ENCODE measurements around the gene GNG4.
"Not testable (repeated sequence)": the region's sequence is repeated elsewhere in the genome, so short reads cannot be mapped to it uniquely, and the experiment has no call there.

Gene GNG4

GRCh38 chr1:235624721-235625333 is 24.8 kb downstream of the GNG4 start:
- DNase-seq, result no peak

GRCh38 chr1:235622936-235623779 is 26.4 kb downstream of the GNG4 start:
- no peak for DNase-seq

DNA sequence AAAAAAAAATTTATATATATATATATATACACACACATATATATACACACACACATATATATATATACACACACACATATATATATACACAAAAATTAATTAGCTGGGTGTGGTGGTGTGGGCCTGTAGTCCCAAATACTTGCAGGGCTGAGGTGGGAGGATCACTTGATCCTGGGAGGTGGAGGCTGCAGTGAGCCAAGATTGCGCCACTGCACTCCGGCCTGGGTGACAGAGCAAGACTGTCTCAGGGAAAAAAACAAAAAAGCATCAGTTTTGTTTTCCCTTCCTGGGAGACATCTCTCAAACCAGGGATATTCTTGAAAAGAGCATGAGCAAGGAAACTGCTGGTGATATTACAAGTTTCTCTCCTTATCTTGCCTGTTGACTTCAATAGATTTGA is 30.4 kb downstream of the GNG4 start:
- not testable (repeated sequence) for DNase-seq

DNA sequence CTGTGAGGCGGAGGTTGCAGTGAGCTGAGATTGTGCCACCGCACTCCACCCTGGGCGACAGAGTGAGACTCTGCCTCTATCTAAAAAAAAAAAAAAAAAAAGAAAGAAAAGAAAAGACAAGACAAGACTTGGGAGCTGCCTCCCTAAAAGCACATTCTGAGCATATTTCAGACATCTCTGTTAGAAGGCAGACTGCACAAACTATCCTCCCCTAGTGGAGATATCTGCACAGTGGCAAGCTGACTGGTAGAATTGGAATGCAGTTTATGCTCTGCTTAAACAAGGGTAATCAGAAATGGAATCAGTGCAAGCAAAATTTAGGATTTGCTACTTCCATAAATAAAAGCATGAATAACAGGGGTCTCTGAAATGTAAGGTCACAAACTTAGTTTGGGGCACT is 31.8 kb downstream of the GNG4 start:
- DNase-seq, result no peak

GRCh38 chr1:235617140-235617539 is 32.4 kb downstream of the GNG4 start:
- no peak for DNase-seq

- no peak for DNase-seq
These were observed 35.1 kb downstream of the GNG4 start for GRCh38 chr1:235614442-235614954.

GRCh38 chr1:235613602-235614001 is 36.0 kb downstream of the GNG4 start:
- no peak for DNase-seq

- DNase-seq, result no peak
These were observed 36.8 kb downstream of the GNG4 start for GRCh38 chr1:235612761-235613160.

- DNase-seq, result no peak
These were observed 39.4 kb downstream of the GNG4 start for GRCh38 chr1:235610157-235610556.

DNA sequence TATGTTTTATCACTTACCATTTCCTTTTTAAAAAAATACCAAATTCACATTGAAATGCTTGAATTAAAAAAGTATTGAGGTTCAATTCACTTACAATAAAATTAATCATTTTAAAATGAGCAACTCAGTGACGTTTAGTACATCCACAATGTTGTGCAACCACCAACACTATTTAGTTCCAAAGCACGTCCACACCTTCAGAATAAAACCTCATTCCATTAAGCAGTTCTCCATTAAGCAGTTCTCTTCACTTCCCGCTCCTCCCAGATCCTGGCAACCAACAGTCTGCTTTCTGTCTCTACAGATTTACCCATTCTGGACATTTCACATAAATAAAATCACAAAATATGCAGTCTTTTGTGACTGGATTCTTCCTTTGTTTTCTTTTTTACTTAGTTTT is 41.3 kb downstream of the GNG4 start:
- DNase-seq, result no peak

GRCh38 chr1:235607284-235607683 is 42.3 kb downstream of the GNG4 start:
- DNase-seq, result no peak

GRCh38 chr1:235601104-235601503 is 48.5 kb downstream of the GNG4 start:
- no peak for DNase-seq

DNA sequence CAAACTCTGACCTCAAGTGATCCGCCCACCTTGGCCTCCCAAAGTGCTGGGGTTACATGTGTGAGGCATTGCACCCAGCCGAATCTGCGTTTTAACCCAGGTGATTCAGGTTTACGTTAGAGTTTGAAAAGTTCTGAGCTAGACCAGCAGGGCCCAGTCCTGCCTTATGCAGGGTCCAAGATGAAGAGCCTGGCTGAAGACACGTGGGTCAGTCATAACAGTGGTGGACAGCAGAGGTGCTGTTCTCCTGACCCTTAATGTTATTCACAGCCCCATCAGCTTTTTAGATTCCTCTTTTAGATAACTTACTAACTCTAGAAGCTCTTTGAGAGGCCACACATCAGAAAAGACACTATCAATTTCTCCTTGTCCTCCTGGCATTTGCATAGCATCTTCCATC is 50.0 kb downstream of the GNG4 start:
- no peak for DNase-seq

- no peak for DNase-seq
These were observed 51.6 kb downstream of the GNG4 start for GRCh38 chr1:235597867-235598553.

DNA sequence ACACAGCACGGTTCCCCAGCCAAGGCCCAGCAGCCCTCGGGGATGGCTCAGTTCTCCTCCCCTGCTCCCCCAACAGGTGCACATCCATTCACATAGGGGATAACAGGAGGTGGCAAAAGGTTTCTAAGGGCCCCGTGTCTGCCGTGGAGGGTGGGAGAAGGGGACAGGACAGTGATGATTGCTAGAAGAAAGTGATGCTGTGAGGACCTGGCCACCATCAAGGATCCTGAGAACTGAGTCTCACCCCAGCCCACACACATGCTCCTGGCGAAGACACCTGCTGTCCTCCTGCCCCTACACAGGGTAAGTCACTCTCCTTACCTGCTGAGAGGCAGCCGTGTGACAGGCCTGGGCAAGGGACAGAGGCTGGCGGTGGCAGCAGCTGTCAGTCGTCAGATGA is 54.5 kb downstream of the GNG4 start:
- DNase-seq, result no peak

GRCh38 chr1:235594281-235594895 is 55.2 kb downstream of the GNG4 start:
- not testable (repeated sequence) for DNase-seq

GRCh38 chr1:235588916-235589515 is 60.6 kb downstream of the GNG4 start:
- no peak for DNase-seq

DNA sequence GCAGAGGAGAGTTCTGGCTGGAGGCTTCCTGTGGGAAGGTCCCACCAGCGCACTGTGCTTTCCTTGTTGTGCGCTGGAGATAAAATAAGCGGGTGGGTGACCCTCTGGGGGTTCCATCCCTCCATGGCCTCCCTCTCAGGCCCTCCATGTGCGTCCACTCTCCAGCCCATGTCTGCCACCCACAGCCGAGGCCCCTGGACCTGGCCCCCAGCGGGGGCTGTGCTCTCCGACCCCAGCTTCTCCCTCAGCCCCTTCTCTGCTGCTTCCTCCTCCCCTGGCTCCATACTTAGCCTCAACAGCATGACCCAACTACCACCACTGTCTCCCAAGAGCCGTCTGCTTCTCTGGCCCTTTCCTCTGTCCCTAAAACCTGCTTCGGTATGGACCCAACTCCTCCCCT is 61.4 kb downstream of the GNG4 start:
- DNase-seq, result no peak

- DNase-seq, result no peak
These were observed 62.6 kb downstream of the GNG4 start for GRCh38 chr1:235586992-235587391.

DNA sequence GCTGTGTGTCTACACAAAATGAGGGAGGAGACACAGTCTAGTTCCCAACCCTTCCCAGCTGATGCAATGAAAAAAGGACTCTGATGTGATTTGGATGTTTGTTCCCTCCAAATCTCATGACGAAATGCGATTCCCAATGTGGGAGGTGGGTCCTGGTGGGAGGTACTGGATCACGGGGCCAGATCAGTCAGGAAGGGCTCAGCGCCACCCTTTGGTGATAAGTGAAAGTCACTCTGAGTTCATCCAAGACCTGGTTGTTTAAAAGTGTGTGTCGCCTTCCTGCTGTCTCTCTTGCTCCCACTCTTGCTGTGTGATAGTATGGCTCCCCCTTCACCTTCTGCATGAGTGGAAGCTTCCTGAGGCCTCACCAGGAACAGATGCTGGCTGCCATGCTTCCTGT is 63.2 kb downstream of the GNG4 start:
- DNase-seq, result no peak

DNA sequence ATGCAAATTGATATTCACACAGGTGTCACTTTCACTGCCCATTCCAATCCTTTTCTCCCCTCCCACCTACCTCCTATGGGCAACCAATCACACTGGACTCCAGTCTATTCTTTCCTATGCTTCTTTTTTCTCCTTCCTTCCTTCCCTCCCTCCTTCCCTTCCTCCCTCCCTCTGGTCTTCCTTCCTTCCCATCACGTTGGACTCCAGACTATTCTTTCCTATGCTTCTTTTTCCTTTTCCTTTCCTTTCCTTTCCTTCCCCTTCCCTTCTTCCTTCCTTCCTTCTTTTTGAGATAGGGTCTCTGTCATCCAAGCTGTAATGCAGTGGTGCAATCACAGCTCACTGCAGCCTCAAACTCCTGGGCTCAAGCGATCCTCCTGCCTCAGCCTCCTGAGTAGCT is 64.6 kb downstream of the GNG4 start:
- no peak for DNase-seq

DNA sequence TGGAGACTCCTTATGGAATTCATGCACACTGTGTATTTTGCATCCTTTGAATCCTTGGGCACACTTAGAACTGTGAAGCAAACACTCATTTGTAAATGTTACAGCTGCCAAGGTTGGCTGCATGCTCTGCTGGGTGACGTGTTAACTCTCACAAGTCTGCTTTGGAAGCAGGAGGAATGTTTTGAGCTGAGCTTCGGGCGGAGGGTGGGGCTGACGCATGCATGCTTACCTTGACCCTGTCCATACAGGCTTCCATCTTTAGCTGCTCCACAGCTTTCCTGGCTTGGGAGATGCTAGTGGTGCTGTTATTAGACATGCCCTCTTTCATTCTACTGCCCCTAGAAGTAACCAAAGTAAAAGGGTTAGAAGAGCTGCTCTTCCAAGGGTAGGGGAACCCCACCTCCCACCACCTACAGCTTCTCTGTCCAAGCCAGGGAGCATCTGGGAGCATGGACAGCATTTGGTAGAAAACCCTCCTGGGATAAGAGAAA is 66.0 kb downstream of the GNG4 start:
- DNase-seq, result no peak

- DNase-seq, result no peak
These were observed 67.5 kb downstream of the GNG4 start for GRCh38 chr1:235582130-235582529.
